GM19193 (cell line): ENCODE measurements around the gene INF2.

Source experiments
- POLR2A ChIP-seq: IDR thresholded peaks from 4 replicates; pipeline ENCODE4 v1.6.1; 2011; ENCODE audit not compliant: insufficient read depth, insufficient read length; ENCODE audit errors: extremely low read depth

The INF2 gene

DNA sequence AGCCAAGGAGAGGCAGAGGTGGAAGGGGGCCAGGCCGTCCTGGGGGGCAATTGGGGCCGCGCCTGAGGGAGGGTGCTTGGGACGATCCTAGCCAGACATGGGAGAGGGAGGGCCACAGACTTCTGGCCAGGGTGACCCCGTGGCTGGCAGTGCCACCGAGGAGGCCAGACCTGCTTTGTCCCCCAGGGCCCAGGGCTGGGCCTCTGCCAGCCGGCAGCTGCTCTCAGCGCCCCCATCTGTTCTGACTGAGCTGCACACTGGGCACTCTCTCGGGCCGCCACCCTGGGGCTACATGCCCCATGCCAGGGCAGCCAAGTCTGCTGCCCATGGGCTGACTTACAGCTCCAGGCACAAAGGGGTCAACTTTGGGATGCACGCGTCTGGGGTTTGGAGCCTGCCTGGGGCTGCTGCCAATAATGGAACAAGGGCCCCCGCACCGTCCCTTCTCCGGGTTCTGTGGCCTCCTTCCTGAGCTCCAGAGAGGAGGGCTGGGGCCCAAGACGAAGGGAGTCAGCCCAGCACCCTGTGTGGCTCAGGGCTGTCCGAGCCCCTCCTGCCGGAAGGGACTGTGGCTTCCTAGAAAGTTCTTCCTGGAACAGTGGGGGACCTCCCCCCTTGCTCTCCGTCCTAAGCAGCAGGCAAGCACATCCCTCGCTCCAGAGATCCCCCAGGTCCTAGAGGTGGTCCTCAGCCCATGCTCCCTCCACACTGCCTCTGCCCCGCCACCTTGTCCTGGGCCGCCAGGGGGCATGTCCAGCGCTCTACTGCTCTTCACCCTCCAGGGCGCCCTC is 35.8 kb downstream of the INF2 start:
- no peak for TF ChIP-seq POLR2A

DNA sequence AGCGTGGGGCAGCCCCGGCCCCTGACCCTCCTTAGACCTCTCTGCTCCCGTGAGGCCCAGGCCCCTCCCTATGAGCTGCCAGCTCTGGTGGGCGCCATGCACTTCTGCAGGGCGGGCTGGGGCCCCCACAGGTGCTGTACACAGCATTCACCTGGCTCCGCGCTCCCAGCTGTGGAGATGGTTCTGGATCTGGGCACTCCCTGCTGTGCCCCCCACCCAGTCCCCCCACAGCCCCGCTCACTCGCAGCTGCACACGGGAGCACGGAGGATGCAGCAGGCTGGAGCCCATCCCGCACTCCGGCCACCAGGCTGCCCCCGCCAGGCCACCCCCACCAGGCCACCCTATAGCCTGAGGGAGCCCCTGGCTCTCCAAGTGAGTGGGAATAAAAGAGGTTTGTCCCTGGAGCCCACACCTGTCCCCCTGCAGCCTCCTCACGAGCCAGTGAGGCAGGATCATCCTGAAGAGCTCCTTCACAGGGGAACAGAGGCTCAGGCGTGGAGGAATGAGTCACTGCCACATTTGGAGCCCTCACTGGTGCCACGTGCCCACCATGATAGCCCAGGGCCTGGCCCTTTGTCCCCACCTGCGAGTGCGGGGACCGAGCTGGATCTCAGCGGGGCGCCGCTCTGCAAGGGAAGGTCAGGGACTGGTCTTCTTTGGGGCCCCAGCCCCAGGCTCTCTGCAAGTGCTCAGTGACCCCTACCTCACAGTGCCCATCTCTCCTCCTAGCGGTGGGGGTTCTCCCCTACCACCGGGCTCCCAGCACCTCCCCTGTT is 36.5 kb downstream of the INF2 start:
- TF ChIP-seq POLR2A: no peak

DNA sequence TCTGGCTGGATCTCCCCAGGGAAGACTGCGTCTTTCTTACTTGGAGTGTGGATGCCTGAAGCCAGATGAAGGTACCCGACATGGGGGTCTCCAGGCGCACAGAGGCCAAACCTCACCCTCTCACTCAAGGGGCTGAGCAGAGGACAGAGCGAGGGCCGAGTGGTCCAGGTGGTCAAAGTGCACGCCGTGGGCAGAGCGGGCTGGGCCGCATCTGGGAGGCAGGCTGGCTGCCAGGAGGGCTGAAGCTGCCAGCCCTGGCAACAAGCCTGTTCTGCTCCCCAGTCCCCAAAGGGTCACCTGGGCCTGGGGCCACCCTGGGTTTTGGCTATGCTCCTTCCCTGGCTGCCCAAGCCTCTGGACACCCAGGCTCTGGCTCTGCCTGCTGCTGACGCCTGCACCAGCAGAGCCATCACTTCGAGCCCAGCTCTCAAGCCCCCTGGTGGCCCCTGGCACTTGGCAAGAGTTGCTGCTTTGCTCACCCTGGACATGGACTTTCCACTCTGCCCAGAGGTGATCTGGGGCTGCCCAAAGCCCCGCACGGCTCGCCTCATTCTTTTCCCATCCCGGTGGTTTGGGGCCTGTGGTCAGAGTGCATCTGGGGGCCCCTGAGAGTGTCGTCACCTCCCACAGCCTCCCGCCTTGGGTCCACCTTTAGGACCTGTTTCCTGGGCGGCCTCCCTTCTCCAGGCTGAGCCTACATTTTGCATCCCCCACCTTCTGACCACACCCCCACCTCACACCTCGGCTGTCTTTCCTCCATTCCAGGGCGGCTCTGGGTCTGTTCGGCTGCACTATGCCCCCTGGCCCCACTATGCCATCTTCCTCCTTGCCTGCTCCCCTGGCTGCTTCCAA is 37.4 kb downstream of the INF2 start:
- no peak for TF ChIP-seq POLR2A

DNA sequence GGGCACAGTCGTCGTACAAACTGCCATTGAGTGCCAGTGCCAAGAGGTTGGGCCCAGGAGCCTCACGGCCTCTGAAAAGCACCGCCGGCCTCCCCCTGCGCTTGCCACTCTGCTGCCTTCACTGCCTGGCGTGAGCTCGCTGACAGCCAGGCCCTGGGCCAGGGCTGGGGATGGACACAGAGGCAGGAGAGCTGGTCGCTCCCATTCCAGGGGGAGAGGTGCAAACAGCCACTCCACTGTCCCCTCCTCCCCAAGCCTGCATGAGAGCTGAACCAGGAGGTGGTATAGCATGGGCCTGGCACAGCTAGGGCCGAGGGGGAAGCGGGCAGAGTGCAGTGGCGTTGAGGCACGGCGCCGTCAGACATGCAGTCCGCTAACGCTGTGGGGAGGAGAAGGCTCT is 39.2 kb downstream of the INF2 start:
- TF ChIP-seq POLR2A: no peak

- TF ChIP-seq POLR2A: no peak
These were observed 40.4 kb downstream of the INF2 start for GRCh38 chr14:104729835-104730181.

GRCh38 chr14:104730487-104730886 is 41.1 kb downstream of the INF2 start:
- TF ChIP-seq POLR2A: no peak

GRCh38 chr14:104731320-104732294 is 42.2 kb downstream of the INF2 start:
- no peak for TF ChIP-seq POLR2A

DNA sequence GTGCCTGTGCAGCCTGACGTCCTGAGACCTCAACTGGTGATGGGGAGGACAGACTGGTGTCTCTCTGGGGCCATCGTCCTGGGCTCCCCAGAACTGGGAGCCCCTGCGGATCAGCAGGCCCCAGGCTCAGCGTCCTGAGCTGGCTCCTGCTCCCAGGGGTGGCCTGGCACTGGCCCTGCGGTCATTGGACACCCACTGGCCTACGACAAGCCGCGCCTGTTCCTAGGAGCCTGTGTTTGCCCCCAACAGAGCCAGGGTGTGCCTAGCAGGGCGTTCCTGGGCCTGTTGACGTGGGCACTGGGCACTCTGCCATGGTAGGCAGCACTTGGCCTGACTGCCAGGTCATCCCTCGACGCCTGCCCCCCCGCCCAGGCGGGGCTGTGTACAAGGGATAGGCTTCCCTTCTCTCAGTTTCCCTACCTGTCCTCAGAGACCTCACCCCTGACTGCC is 43.0 kb downstream of the INF2 start:
- TF ChIP-seq POLR2A: no peak

DNA sequence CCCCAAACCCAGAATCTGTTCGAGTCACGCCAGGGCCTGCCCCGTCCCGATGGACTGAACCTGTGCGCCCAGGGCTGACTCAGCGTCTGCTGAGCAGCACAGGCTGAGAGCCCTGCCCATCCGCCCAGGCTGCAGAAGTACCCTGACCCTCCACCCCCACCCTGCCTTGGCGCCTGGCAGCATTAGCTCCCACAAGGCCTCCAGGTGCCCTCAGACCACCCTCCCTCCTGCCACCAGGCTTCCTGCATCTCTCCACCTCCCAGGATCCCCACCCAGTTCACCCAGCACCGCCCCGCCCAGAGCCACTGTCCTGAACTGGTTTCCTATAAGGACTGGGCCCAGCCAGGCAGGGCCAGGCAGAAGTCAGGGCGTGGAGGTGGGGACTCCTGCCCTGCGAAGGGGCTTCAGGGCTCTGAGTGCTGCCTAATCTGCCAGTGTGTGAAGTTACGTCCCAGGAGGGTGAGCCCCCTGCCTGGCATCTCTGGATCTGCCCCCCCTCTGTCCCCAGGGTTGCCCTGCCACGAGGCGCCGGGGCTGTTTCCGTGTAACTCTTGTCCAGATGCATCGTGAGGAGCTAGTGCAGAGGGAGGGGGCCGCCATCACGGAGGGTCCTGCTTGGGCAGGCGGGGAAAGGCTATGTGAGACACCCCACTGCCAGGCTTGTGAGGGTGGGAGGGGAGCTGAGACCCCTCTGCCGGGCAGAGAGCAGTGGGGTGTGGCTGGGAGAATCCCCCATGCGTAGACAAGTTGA is 43.7 kb downstream of the INF2 start:
- TF ChIP-seq POLR2A: no peak

DNA sequence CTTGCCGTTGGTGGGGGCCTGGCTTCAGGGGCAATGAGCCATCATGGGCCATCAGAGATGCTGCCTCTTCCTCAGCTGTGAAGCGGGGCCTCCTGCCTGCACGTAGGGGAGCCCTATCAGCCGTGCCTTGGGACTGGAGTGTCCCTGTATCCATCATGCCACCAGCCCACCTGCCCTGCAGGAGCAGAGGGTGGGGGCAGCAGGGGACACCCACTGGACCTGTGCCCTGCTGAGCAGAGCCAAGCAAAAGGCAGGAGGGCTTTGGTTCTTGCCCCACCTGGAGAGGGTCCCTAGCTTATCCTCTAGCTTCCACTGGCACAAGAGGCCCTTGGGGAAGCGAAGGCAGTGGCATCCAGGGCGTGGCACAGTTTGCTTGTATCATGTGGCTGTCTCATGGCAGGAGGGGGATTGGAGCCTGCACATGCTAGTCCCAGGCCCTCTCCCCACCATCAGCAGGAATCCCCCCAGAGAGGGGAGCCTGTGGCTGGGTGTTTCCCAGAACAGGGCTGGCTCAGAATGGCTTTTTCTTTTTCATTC is 44.7 kb downstream of the INF2 start:
- TF ChIP-seq POLR2A: no peak

DNA sequence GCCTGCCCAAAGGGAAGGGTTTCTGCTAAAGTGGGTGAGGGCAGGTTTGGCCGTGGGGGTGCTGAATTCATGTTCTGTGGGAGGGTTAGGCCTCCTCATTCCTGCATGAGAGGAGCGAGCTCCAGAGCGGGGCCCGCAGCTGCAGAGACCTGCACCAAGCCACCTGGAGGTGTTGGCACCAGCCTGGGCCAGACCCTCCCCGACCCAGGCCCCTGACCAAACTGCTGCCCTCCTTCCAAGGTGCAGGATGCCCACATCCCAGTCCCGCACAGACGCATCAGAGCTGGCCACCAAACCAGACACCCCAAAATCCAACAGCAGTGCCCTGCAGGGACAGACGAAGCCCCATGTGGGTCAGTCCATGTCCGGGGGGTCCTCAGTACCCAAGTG is 45.2 kb downstream of the INF2 start:
- no peak for TF ChIP-seq POLR2A

DNA sequence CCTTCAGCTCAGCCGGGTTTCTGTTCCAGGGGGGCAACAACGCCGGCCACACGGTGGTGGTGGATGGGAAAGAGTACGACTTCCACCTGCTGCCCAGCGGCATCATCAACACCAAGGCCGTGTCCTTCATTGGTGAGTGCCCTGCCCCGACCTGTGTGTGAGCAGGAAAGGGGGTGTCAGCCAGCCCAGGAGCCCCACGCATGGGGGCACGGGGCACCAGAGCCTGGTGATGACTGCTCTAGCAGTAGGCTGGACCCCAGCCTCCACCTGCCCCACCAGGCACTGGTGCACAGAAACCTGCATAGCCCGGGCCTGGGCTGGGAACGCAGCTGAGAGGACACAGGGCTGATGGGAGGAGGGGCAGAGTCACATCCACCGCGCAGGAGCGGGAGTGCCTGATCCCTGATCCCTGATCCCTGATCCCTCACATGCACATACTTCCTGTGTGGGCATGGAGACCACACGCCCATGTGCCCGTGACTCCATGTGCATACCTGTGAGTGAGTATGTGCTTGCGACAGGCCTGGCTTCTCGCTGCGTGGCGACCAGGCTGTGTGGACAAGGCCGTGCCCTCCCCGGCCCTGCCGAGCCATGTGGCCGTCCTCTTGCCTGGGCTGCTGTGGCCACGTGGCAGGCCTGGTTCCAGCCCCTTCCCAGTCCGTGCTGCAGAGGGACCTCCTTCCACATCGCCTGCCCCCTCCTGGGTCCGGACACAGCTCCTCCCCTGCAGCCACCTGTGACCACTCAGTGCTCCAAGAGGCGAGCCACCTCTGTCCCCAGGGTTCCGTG is 45.8 kb downstream of the INF2 start:
- no peak for TF ChIP-seq POLR2A
